Endothelial cell of umbilical vein (primary cell): ENCODE measurements around the gene NSFL1C. TPM values are rescaled to one million over a fixed set of nuclear protein-coding genes. Genes with fewer than 3 reads are reported as not detected.
"Not testable (repeated sequence)": the region's sequence is repeated elsewhere in the genome, so short reads cannot be mapped to it uniquely, and the experiment has no call there.

Experiments
- BruUV-seq: library from RNA; stranded (reverse); fragments of 400-500 nt; replicated peaks from 2 replicates; lab custom pipeline; 2021; lab: Mats Ljungman, UMichigan
- CTCF ChIA-PET: fragments of 300-600, 350-600 bp; sonication (Branson Sonifier 250); formaldehyde crosslinking; loops from one replicate; lab custom pipeline; 2021; ENCODE audit warnings: antibody characterized with exemption, inconsistent platforms; lab: Charles Lee
- POLR2A ChIA-PET: fragments of 300-600, 350-600 bp; sonication (Branson Sonifier 250); formaldehyde crosslinking; loops from one replicate; lab custom pipeline; 2021; ENCODE audit warnings: antibody characterized with exemption, inconsistent platforms; lab: Charles Lee
- DNase-seq: peaks from one replicate; pipeline ENCODE4 v3.0.0-alpha.2; 2011; ENCODE audit warnings: low read depth, low spot score
- FAIRE-seq: peaks from 2 replicates; lab custom pipeline; 2011; peaks lifted over from hg19 to GRCh38; lab: Jason Lieb, UNC
- H2AFZ ChIP-seq: 2 replicates; pipeline ENCODE4 v1.6.0; 2012; ENCODE audit warnings: low read depth, low read length, control low read depth, inconsistent platforms
- H3K27ac ChIP-seq: 2 replicates; pipeline ENCODE4 v1.5.1; 2011; ENCODE audit warnings: low read depth, mild to moderate bottlenecking, control low read depth, low read length, moderate library complexity; ENCODE audit not compliant: insufficient read depth
- H3K27me3 ChIP-seq, 2 experiments: 2 replicates each; pipeline versions ENCODE4 v1.6.0 to v1.6.1; 2011; ENCODE audit warnings: low read length in 2 of 2, mixed read lengths in 1 of 2; ENCODE audit not compliant: control insufficient read depth in 2 of 2, insufficient read depth in 2 of 2
- H3K36me3 ChIP-seq, 2 experiments: 2 replicates in 1 of 2; 3 replicates in 1 of 2; pipeline ENCODE4 v1.5.1; 2011; ENCODE audit warnings: low read length in 2 of 2, mild to moderate bottlenecking in 1 of 2, moderate library complexity in 1 of 2; ENCODE audit not compliant: control insufficient read depth in 2 of 2, insufficient read depth in 2 of 2; ENCODE audit errors: extremely low read depth in 1 of 2
- H3K4me1 ChIP-seq: 3 replicates; pipeline ENCODE4 v1.5.1; 2011; ENCODE audit warnings: mild to moderate bottlenecking, low read length; ENCODE audit not compliant: control insufficient read depth, insufficient read depth; ENCODE audit errors: extremely low read depth
- H3K4me2 ChIP-seq: 2 replicates; pipeline ENCODE4 v1.6.1; 2011; ENCODE audit warnings: low read length, control low read depth, mixed read lengths; ENCODE audit not compliant: insufficient read depth
- H3K4me3 ChIP-seq, 3 experiments: fragments of 200-600 bp in 1 of 3; sonication (generic), shearing (Covaris generic) in 1 of 3; replicated peaks in 1 of 3; 2 replicates each; pipeline ENCODE4 v1.5.1; 2011 to 2016; ENCODE audit warnings: control low read depth in 3 of 3, low read length in 3 of 3, mild to moderate bottlenecking in 2 of 3, inconsistent platforms in 1 of 3, low read depth in 1 of 3, moderate library complexity in 1 of 3; ENCODE audit not compliant: insufficient read depth in 1 of 3
- H3K79me2 ChIP-seq: 2 replicates; pipeline ENCODE4 v1.6.0; 2012; ENCODE audit warnings: low read length, inconsistent platforms; ENCODE audit not compliant: control insufficient read depth, insufficient read depth
- H3K9ac ChIP-seq: replicated peaks from 2 replicates; pipeline ENCODE3; 2011; ENCODE audit warnings: low read length, control low read depth; ENCODE audit not compliant: insufficient read depth; ENCODE audit errors: extremely low read depth
- H3K9me1 ChIP-seq: replicated peaks from 3 replicates; pipeline ENCODE4 v1.6.0; 2011; ENCODE audit warnings: mild to moderate bottlenecking, low read length; ENCODE audit not compliant: control insufficient read depth, insufficient read depth; ENCODE audit errors: extremely low read depth
- H3K9me3 ChIP-seq: replicated peaks from 2 replicates; pipeline ENCODE4 v1.5.1; 2012; ENCODE audit warnings: low read length, inconsistent platforms; ENCODE audit not compliant: control insufficient read depth, insufficient read depth
- H4K20me1 ChIP-seq: replicated peaks from 2 replicates; pipeline ENCODE3; 2011; ENCODE audit warnings: mild to moderate bottlenecking, low read length; ENCODE audit not compliant: control insufficient read depth, insufficient read depth; ENCODE audit errors: extremely low read depth
- FOS ChIP-seq: IDR thresholded peaks from 2 replicates; pipeline ENCODE4 v1.6.1; 2011; ENCODE audit warnings: mild to moderate bottlenecking, low read length, moderate library complexity, borderline replicate concordance; ENCODE audit not compliant: insufficient read depth
- GATA2 ChIP-seq: IDR thresholded peaks from 2 replicates; pipeline ENCODE4 v1.7.0; 2011; ENCODE audit warnings: low read depth, mild to moderate bottlenecking, moderate library complexity, mixed read lengths, low read length; ENCODE audit not compliant: insufficient read length, insufficient read depth
- JUN ChIP-seq: IDR thresholded peaks from 2 replicates; pipeline ENCODE4 v1.6.1; 2011; ENCODE audit warnings: borderline replicate concordance, low read depth; ENCODE audit not compliant: insufficient read length, insufficient read depth
- POLR2AphosphoS5 ChIP-seq: IDR thresholded peaks from 2 replicates; pipeline ENCODE4 v1.6.1; 2012; ENCODE audit warnings: low read depth, mild to moderate bottlenecking, control low read depth, low read length, moderate library complexity; ENCODE audit not compliant: insufficient read depth
- dilution Hi-C: fragments of 300-500 bp; cut with MboI; formaldehyde crosslinking; loops from one replicate; pipeline ENCODE4 v1.15.0; 2019; ENCODE audit warnings: low sequenced_read_pairs; ENCODE audit not compliant: extremely low pct_ligation_motif_present
- intact Hi-C: fragments of 100-400 bp; cut with micrococcal nuclease; formaldehyde crosslinking; loops from one replicate; pipeline ENCODE4 v1.10.0; 2022
- polyA plus RNA-seq, 4 experiments: library from polyadenylated mRNA; depleted of rRNA in 3 of 4; stranded (reverse) in 3 of 4; unstranded in 1 of 4; fragments of >200 nt; gene quantifications; 2 replicates each; pipeline versions ENCODE4 v1.2.1 to v1.2.3, GENCODE V29; 2011 to 2012; ENCODE audit warnings: missing spikeins in 1 of 4
- total RNA-seq: library from RNA; stranded (reverse); gene quantifications from 2 replicates; pipeline ENCODE4 v1.2.3, GENCODE V29; 2021

NSFL1C gene
- total and polyA plus RNA-seq, 2 donors (not counting 3 experiments of a cell fraction or from before 2014, with no cell fraction given): 27.3 to 95.7 TPM

- H3K27me3 ChIP-seq, H3K9me3 ChIP-seq, H3K9me1 ChIP-seq, H3K79me2 ChIP-seq, H3K4me3 ChIP-seq, BruUV-seq, dilution Hi-C loops, H4K20me1 ChIP-seq, H3K36me3 ChIP-seq, H2AFZ ChIP-seq: not testable (repeated sequence)
- H3K27ac ChIP-seq: peak overlapping the region; percentile 90
- ChIA-PET CTCF (interaction anchor here (0.8 to 2.3 kb wide), 11 partner anchors 16 to 104 kb away, joined by 3 to 17 read pairs (median 3); partner anchors contain the start of gene NSFL1C), POLR2A (interaction anchor here (1.3 kb wide), 1 partner anchor 9 kb away, joined by 14 read pairs; no protein-coding TSS in a partner anchor)
- peaks cover 46% of the 10 kb centered on the region for H3K4me1 ChIP-seq
- intact Hi-C loops: loop anchor here (1.0 kb wide), 3 partner anchors 9 to 63 kb away; no protein-coding TSS in a partner anchor
- peak; percentile 93 for DNase-seq
- peak overlapping the region; percentile 43 for H3K9ac ChIP-seq
- peak overlapping the region; percentile 35 for H3K4me2 ChIP-seq
- FAIRE-seq: peak; percentile 73
- TF ChIP-seq GATA2 (peak; percentile 88), FOS (peak; percentile 68), JUN (peak; percentile 74), POLR2AphosphoS5 (peak; percentile 86)
These were observed 66.8 kb downstream of the NSFL1C start for GRCh38 chr20:1399678-1400366.

GRCh38 chr20:1398185-1398584 lies 68.5 kb downstream of the NSFL1C start:
- H2AFZ ChIP-seq, H4K20me1 ChIP-seq, DNase-seq, H3K4me2 ChIP-seq, H3K36me3 ChIP-seq, H3K9me3 ChIP-seq, intact Hi-C loops, dilution Hi-C loops, H3K9ac ChIP-seq, BruUV-seq, H3K27ac ChIP-seq, FAIRE-seq, H3K9me1 ChIP-seq, H3K4me3 ChIP-seq, H3K79me2 ChIP-seq, H3K27me3 ChIP-seq, POLR2A ChIA-PET: not testable (repeated sequence)
- H3K4me1 ChIP-seq: peaks cover 60% of the 10 kb centered on the region
- CTCF ChIA-PET: interaction anchor here (2.3 kb wide), 1 partner anchor 39 kb away, joined by 17 read pairs; no protein-coding TSS in a partner anchor
